Progenitor cell of endocrine pancreas (in vitro differentiated cells): Measurements from ENCODE around the gene MRC2. TPM values are rescaled to one million over a fixed set of nuclear protein-coding genes. Genes with fewer than 3 reads are reported as not detected.

Experiments
- DNase-seq: peaks from one replicate; pipeline ENCODE4 v3.0.0; 2021; ENCODE audit warnings: low spot score; ENCODE audit not compliant: unreplicated experiment
- H3K27ac Mint-ChIP-seq: 2 replicates; pipeline ENCODE4 v1.8.0; 2021; ENCODE audit warnings: mild to moderate bottlenecking, moderate library complexity, mixed read lengths
- H3K27me3 Mint-ChIP-seq: 2 replicates; pipeline ENCODE4 v1.8.0; 2021; ENCODE audit warnings: mixed read lengths
- H3K36me3 Mint-ChIP-seq: 2 replicates; pipeline ENCODE4 v1.8.0; 2022; ENCODE audit warnings: mixed read lengths; ENCODE audit not compliant: insufficient read depth
- H3K4me1 Mint-ChIP-seq: 2 replicates; pipeline ENCODE4 v1.8.0; 2021; ENCODE audit warnings: low read depth, mixed read lengths
- H3K4me3 Mint-ChIP-seq: 2 replicates; pipeline ENCODE4 v1.8.0; 2021; ENCODE audit warnings: low read depth, mild to moderate bottlenecking, moderate library complexity, mixed read lengths
- H3K9me3 Mint-ChIP-seq: 2 replicates; pipeline ENCODE4 v1.8.0; 2021; ENCODE audit warnings: low read depth, mixed read lengths
- total RNA-seq: library from RNA; stranded (reverse); gene quantifications from 2 replicates; pipeline ENCODE4 v1.2.1, GENCODE V29; 2021
- TF ChIP-seq, protein P1 (sequence below): fragments of 200-600 bp; sonication (generic); IDR thresholded peaks from one replicate; pipeline ENCODE4 v1.5.0; 2021; ENCODE audit warnings: antibody characterized with exemption, mild to moderate bottlenecking; ENCODE audit not compliant: unreplicated experiment

MRC2 gene
- total RNA-seq, 1 donor from 2014 or later, result 4.9 TPM

DNA sequence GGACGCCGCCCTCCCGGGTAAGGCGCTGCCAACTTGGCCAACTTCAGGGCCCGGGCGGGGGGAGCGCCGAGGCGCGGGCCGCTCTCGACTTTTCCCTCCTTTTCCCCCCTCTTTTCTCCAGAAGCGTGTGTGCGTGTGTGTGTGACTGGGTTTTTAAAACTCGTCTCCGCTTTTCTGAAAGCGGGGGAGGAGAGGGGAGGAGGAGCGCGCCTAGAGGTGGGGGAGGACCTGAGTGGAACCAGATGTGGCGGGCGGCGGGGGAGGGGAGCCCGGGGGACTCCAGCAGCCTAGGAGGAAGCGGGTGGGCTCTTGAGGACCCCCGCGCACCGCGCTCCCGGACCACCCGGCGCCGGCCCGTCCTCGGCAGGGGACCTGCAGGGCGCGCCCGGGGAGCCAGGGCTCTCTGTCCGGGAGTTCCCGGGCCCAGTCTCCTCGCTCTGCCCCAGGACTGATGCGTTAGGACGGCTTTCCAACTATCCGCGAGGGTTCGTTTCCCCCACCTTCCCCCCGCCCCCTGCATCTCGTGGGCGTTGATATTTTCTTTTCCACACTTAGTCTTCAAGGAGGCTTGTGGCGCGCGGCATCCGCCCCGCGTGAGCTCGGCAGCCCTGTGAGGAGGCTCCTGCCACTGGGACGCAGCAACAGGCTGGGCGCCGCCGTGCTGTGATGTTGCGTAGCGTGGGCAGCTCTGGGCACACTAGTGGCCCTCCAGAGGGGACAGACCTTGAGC lies 599 bp downstream of the MRC2 start:
- H3K27ac Mint-ChIP-seq, result peak overlapping the region; percentile 38
- H3K4me1 Mint-ChIP-seq, result peaks cover 5% of the 10 kb centered on the region
- no peak for DNase-seq
- peaks cover 3% of the 10 kb centered on the region for H3K36me3 Mint-ChIP-seq
- peaks cover 53% of the 10 kb centered on the region for H3K27me3 Mint-ChIP-seq
- TF ChIP-seq, protein P1, sequence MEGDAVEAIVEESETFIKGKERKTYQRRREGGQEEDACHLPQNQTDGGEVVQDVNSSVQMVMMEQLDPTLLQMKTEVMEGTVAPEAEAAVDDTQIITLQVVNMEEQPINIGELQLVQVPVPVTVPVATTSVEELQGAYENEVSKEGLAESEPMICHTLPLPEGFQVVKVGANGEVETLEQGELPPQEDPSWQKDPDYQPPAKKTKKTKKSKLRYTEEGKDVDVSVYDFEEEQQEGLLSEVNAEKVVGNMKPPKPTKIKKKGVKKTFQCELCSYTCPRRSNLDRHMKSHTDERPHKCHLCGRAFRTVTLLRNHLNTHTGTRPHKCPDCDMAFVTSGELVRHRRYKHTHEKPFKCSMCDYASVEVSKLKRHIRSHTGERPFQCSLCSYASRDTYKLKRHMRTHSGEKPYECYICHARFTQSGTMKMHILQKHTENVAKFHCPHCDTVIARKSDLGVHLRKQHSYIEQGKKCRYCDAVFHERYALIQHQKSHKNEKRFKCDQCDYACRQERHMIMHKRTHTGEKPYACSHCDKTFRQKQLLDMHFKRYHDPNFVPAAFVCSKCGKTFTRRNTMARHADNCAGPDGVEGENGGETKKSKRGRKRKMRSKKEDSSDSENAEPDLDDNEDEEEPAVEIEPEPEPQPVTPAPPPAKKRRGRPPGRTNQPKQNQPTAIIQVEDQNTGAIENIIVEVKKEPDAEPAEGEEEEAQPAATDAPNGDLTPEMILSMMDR, result no peak
- no peaks in the 10 kb centered on the region for H3K9me3 Mint-ChIP-seq
- peak overlapping the region; percentile 72 for H3K4me3 Mint-ChIP-seq

DNA sequence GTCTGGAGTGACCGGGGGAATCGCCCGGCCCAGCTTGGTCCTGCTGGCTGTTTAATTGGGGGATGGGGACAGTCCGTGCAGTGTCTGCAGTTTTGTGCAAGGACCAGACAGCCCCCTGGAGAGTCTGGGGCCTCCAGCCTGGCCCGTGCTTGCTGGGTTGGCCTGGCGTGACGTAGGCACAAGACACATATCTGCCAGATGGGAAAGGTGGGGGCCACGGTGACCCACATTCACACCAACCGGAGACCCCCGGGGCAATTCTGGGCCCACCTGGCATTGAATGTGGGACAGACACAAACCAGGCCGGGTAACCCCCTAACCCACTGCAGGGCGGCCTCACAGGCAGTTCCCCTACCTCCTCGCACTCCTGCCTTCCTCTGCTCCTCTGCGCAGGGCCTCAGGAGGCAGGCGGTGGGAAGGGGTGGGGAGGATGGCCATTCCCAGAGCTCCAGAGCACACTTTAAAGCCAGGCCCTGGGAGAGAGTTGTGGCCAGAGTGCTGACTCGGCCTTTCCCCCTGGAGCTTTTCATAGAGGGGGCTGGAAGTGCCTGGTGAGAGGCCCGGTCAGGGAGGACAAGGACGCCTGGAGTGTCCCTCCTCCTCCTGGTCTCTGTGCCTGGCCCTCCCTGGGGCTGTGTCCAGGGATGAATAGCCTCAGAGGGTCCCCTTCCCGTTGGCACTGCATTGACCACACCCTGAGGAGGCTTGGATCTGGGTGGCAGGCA lies 1.5 kb downstream of the MRC2 start:
- TF ChIP-seq, protein P1, result no peak
- Mint-ChIP-seq H3K27me3 (peaks cover 53% of the 10 kb centered on the region), H3K9me3 (no peaks in the 10 kb centered on the region), H3K4me3 (peak overlapping the region; percentile 72), H3K4me1 (peaks cover 5% of the 10 kb centered on the region), H3K36me3 (peaks cover 1% of the 10 kb centered on the region), H3K27ac (no peak overlapping the region)
- DNase-seq, result no peak

DNA sequence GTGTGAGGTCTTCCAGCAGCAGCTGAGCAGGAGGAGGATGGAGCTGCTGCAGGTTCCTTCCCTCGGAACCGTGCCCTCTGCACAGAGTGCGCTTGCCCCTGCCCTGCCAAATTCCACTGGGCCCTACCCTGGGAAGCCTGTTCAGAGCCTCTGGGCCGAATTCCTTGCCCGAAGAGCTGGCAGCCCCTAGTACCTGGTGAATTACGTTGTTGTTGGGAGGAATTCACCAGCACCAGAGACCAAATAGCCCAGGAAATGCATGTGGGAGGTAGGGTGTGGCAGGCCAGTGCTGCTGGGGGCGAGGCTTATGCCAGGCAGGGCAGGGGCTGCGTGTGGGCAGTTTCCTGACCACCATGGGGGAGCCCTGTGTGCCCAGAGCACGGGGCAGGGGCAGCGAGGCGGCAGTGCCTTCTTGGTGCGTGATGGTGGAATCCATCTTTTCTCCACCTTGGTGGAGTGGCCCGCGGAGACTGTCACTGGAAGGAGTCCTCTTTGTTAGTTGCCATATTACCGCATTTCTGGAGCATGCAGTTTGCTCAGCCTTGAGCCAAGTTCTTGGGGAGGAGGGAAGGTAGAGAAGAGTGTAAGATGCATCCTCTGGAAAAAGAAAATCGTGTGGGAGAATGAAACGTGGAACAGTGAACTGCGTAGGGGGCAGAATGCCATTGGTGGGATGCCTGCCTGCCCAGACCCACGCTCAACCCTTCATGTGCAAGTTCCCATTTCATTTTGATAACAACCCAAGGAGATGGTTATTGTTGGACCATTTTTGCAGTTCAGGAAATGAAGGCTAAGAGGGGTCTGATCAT lies 2.3 kb downstream of the MRC2 start:
- no peaks in the 10 kb centered on the region for H3K9me3 Mint-ChIP-seq
- no peak overlapping the region for H3K27ac Mint-ChIP-seq
- TF ChIP-seq, protein P1, result no peak
- peaks cover 50% of the 10 kb centered on the region for H3K27me3 Mint-ChIP-seq
- DNase-seq, result no peak
- H3K4me1 Mint-ChIP-seq, result peaks cover 5% of the 10 kb centered on the region
- H3K36me3 Mint-ChIP-seq, result no peaks in the 10 kb centered on the region
- H3K4me3 Mint-ChIP-seq, result no peak overlapping the region

DNA sequence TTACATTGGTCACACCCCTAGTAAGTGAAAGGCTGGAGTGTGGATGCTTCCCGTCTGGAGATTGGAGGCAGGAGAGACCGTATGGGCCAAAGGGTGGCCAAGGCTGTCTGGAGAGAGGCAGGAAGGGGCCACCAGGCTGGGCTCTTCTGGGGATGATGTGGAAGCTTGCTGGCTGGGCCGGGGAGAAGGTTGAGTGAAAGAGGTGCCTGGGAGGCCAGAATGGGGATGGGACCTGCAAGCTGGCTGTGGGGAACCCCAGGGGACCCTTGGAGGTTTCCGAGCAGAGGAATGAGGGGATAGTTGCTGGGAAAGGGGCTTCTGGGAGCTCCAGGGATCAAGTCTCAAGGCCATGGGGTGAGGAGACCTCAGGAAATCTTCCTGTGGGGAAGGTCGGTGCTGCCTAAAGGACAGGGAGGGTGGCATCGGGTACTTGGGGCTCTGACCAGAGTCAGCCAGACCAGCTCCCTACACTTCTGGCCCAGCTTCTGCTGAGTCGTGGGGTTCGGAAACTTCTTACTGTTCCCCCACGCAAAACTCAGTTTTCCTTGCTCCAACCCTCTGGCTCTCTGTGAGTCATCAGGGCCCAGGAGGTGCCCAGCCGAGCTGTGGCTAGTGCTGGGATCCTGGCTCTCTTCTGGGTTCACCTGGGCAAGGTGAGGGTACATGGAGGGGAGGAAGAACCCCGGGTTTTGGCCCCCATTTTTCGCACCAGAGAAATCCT lies 3.1 kb downstream of the MRC2 start:
- Mint-ChIP-seq H3K36me3 (no peaks in the 10 kb centered on the region), H3K4me3 (no peak overlapping the region), H3K9me3 (no peaks in the 10 kb centered on the region), H3K4me1 (peaks cover 5% of the 10 kb centered on the region), H3K27me3 (peaks cover 43% of the 10 kb centered on the region), H3K27ac (no peak overlapping the region)
- DNase-seq, result no peak
- TF ChIP-seq, protein P1, result no peak
